NCI-H1694 treated with DMSO at 0.1 percent for 48 hours (cell line): Measurements from ENCODE around the gene WWC2.

Experiments used
- DNase-seq: peaks from one replicate; lab custom pipeline; 2025; lab: John Stamatoyannopoulos, UW

Gene WWC2

GRCh38 chr4:183256756-183257385, 157.8 kb downstream of the WWC2 start:
- DNase-seq = peak; percentile 1

GRCh38 chr4:183257808-183258207, 158.8 kb downstream of the WWC2 start:
- no peak for DNase-seq

DNA sequence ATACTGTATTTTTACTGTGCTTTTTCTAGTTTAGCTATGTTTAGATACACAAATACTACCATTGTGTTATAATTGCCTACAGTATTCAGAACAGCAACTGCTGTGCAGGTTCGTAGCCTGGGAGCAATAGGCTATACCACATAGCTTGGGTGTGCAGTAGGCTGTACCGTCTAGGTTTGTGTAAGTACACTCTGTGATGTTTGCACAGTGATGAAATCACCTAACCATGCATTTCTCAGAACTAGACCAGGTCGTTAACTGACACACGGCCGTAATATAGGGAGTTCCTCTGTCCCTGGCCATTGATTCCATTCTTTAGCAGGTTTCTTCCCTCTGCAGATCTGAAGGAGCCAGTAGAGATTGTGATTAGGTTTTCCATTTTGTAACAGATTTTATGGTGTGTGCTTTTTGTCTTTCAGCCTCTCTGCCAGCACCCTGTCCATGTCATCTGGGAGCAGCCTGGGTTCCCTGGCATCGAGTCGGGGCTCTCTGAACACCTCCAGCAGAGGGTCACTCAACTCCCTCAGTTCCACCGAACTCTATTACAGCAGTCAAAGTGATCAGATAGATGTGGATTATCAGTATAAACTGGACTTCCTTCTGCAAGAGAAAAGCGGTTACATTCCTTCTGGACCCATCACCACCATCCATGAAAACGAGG, 161.6 kb downstream of the WWC2 start:
- DNase-seq = no peak

- peak; percentile 24 for DNase-seq
Observed at GRCh38 chr4:183261953-183262775, 163.1 kb downstream of the WWC2 start.

GRCh38 chr4:183262776-183263100, 163.7 kb downstream of the WWC2 start:
- no peak for DNase-seq

DNA sequence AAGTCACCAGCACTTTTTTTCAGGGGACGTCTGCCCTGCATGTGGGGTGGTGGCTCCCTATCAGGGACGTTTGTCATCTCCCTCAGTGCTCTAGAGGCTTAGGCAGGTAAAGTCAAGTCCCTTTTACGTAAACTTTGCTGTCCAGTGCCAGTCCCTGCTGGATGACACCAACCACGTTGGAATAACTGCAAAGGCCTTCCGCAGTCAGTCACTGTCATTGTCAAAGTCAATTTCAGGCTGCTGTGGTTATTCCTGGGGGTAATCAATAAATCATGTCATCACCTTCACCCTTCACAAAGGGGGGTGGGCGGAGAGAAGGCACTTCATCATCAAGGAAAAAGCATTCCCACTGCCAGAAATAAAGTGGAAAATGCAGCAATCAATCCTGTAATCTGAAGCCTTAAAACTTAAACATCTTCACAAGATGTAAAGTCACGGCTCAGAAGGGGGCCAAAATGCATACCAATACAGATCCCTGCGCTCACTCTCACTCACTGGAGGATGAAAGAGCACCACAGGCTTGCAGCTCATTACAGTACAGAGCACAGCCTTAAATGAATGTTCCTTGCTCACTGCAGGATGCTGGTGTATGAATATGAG, 164.8 kb downstream of the WWC2 start:
- no peak for DNase-seq

DNA sequence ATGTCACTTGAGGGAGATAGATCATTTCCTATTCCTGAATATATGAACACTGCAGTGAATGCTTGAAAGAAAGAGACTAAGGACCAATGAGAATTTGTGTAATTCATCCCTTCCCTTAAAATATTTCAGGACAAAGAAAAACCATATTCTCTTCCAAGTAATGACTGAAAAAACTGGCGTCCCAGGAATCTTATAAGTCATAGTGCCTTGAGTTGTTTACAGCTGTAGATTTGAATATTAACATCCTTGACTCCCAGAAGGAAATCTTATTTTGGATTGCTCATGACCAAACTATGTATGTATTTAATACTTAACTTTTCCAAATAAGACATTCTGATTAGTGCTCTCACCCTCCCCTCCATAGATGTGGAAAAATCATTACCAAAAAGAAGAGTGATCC, 165.6 kb downstream of the WWC2 start:
- DNase-seq = no peak

DNA sequence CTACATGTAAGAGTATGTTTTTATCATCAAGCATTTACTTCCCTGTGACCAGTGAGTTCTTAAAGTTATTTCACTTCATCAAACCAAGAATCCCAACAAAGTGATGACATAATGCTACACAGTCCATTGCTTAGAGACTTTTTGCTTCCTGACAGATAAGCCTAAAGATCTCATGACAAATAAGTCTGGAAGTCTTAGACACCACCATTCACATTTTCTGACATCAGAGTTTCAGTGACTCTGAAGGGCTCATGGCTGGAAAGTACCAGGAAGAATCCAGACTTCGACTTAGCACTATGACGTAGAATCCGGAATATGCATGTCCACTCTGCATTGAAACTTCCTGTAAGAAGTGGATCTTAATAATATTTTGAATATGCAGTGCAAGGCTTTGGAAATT, 167.3 kb downstream of the WWC2 start:
- no peak for DNase-seq

- DNase-seq = no peak
Observed at GRCh38 chr4:183268556-183268955, 169.5 kb downstream of the WWC2 start.

GRCh38 chr4:183272384-183272783, 173.3 kb downstream of the WWC2 start:
- DNase-seq = no peak

DNA sequence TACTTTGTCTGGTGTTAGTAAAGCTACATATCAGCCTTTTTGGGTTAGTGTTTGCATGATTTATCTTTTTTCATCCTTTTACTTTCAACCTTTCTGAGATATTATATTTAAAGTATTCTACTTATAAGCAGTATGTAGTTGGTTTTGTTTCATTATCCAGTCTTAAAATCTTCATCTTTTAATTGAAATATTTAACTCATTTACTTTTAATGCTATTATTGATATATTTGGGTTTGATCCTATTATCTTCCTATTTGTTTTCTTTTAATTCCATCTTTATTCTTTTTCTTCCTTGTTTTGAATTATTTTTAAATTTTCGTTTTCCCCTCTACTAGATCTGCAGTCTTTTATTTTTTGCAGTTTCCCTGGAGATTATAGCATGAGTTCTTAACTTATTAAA, 177.0 kb downstream of the WWC2 start:
- DNase-seq = no peak

GRCh38 chr4:183284258-183284785, 185.3 kb downstream of the WWC2 start:
- DNase-seq = no peak

DNA sequence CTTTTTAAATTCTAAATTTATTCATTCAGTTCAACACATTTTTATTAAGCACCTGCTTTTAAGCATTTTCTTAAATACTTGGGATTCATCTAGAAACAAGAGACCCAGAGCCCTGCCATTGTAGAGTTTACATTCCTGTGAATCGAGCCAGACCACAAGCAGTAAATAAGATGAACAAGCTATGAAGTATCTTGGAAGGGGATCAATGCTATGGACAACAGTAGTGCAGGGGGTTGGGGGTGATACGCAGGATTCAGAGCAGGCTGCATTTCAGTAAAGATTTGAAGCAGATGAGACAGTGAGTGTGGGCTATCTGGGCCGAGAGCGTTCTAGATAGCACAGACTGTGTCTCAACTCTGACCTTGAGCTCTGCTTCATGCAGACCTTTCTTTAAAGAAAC, 185.9 kb downstream of the WWC2 start:
- DNase-seq = no peak

GRCh38 chr4:183285886-183286285, 186.8 kb downstream of the WWC2 start:
- no peak for DNase-seq

GRCh38 chr4:183286590-183287308, 187.7 kb downstream of the WWC2 start:
- DNase-seq = no peak

- no peak for DNase-seq
Observed at GRCh38 chr4:183287309-183287659, 188.2 kb downstream of the WWC2 start.

GRCh38 chr4:183287677-183288076, 188.6 kb downstream of the WWC2 start:
- no peak for DNase-seq

GRCh38 chr4:183288955-183289354, 189.9 kb downstream of the WWC2 start:
- no peak for DNase-seq

GRCh38 chr4:183289688-183290087, 190.6 kb downstream of the WWC2 start:
- no peak for DNase-seq

DNA sequence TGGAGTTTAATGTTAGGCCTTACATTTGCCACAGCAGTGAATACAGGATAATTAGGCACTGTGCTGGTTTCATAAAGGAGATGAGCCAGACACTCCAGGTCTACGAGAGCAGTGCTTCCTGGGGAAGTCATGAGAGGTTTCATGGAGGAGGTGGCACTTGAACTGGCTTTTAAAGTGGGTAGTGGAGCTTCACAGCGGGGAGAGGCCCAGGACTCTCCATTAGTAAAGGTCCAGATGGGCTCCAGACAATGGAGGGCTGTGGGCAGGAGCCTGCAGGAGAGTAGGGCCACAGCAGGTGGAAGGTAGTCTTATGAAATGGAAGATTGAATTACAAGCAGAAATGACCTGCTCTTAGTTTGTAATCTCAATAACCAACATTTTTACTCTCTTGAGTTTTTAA, 192.0 kb downstream of the WWC2 start:
- DNase-seq = no peak

GRCh38 chr4:183295711-183296110, 196.7 kb downstream of the WWC2 start:
- DNase-seq = no peak

GRCh38 chr4:183297675-183298074, 198.6 kb downstream of the WWC2 start:
- DNase-seq = no peak
